KMS-11 (cell line): ENCODE results near the gene MMP28.

Experiments
- H2AFZ ChIP-seq: fragments of 200-600 bp; sonication (generic); 2 replicates; pipeline ENCODE4 v1.6.1; 2016; ENCODE audit warnings: antibody characterized with exemption, mixed run types, low read depth
- H3K27ac ChIP-seq: fragments of 200-600 bp; sonication (generic); 2 replicates; pipeline ENCODE4 v1.6.1; 2016; ENCODE audit warnings: mild to moderate bottlenecking, mixed run types
- H3K27me3 ChIP-seq: fragments of 200-600 bp; sonication (generic); 2 replicates; pipeline ENCODE4 v1.6.1; 2017; ENCODE audit warnings: mild to moderate bottlenecking, low read depth, mixed run types, moderate library complexity; ENCODE audit not compliant: insufficient read depth
- H3K36me3 ChIP-seq: fragments of 200-600 bp; sonication (generic); 2 replicates; pipeline ENCODE4 v1.6.1; 2017; ENCODE audit warnings: mild to moderate bottlenecking, mixed run types; ENCODE audit not compliant: insufficient read depth
- H3K4me1 ChIP-seq: fragments of 200-600 bp; sonication (generic); 2 replicates; pipeline ENCODE4 v1.6.1; 2016; ENCODE audit warnings: mild to moderate bottlenecking, low read depth, mixed run types; ENCODE audit not compliant: poor library complexity, severe bottlenecking
- H3K4me2 ChIP-seq: fragments of 200-600 bp; sonication (generic); 2 replicates; pipeline ENCODE4 v1.7.0; 2016; ENCODE audit warnings: mild to moderate bottlenecking, mixed run types
- H3K4me3 ChIP-seq: fragments of 200-600 bp; sonication (generic); IDR thresholded peaks from 2 replicates; pipeline ENCODE4 v1.6.1; 2017; ENCODE audit warnings: low read depth, low read length, mixed read lengths; ENCODE audit not compliant: insufficient read depth
- H3K79me2 ChIP-seq: fragments of 200-600 bp; sonication (generic); 2 replicates; pipeline ENCODE4 v1.6.1; 2016; ENCODE audit warnings: low read depth, mixed run types; ENCODE audit not compliant: insufficient read depth
- H3K9ac ChIP-seq: fragments of 200-600 bp; sonication (generic); 2 replicates; pipeline ENCODE4 v1.6.1; 2016; ENCODE audit warnings: mild to moderate bottlenecking, mixed run types
- H4K20me1 ChIP-seq: fragments of 200-600 bp; sonication (generic); 2 replicates; pipeline ENCODE4 v1.6.1; 2016; ENCODE audit warnings: mild to moderate bottlenecking, mixed run types; ENCODE audit not compliant: insufficient read depth
- TF ChIP-seq, protein P1 (sequence below): fragments of 200-600 bp; sonication (generic); conservative IDR thresholded peaks from 2 replicates; pipeline ENCODE4 v1.6.1; 2017; ENCODE audit warnings: low read depth, mild to moderate bottlenecking, antibody characterized with exemption, low read length, moderate library complexity, mixed read lengths

The MMP28 gene

DNA sequence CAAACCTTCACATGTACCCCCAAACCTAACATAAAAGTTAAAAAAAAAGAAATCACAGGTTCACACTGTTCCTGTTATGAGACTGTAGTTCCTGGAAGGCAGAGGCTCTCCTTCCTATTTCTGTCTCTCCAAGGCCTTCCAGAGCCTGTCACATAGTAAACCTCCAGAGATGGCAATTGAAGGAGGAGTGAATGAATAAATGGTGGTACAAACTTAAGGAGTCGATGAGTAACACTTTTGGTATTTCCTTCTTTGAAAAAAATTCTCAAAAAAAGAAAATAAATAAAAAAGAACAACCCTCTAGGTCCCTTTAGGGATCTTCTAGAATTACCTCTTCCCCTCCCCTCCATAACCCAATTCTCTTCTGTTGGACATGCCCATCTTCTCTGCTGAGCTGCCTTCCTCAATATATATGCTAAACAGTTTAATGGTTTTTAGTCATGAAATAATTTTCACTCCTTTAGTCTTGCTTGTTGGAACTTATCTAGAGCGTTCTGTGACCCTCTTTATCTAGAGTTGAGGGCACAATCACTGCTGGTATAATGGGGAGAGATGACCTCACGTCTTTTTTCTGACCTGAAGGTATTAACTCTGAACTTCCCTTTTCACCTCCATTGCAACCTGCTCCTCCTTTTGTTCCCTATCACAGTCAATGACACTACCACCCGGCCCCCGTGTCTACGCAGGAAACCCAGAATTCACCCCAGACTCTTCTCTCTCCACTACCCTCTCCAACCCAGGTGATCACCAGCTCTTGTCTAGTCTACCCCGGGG, 12.1 kb upstream of the MMP28 start:
- H3K27me3 ChIP-seq = no peaks in the 10 kb centered on the region
- H3K4me1 ChIP-seq = peaks cover 35% of the 10 kb centered on the region
- peaks cover 33% of the 10 kb centered on the region for H3K79me2 ChIP-seq
- no peak overlapping the region for H3K27ac ChIP-seq
- TF ChIP-seq, protein P1, sequence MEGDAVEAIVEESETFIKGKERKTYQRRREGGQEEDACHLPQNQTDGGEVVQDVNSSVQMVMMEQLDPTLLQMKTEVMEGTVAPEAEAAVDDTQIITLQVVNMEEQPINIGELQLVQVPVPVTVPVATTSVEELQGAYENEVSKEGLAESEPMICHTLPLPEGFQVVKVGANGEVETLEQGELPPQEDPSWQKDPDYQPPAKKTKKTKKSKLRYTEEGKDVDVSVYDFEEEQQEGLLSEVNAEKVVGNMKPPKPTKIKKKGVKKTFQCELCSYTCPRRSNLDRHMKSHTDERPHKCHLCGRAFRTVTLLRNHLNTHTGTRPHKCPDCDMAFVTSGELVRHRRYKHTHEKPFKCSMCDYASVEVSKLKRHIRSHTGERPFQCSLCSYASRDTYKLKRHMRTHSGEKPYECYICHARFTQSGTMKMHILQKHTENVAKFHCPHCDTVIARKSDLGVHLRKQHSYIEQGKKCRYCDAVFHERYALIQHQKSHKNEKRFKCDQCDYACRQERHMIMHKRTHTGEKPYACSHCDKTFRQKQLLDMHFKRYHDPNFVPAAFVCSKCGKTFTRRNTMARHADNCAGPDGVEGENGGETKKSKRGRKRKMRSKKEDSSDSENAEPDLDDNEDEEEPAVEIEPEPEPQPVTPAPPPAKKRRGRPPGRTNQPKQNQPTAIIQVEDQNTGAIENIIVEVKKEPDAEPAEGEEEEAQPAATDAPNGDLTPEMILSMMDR = no peak
- H3K4me2 ChIP-seq = no peak overlapping the region; the same call in 1 of the 2 replicates
- no peak overlapping the region for H3K9ac ChIP-seq
- H4K20me1 ChIP-seq = peaks cover 18% of the 10 kb centered on the region
- no peak overlapping the region for H3K4me3 ChIP-seq
- H3K36me3 ChIP-seq = no peaks in the 10 kb centered on the region
- H2AFZ ChIP-seq = no peak overlapping the region

DNA sequence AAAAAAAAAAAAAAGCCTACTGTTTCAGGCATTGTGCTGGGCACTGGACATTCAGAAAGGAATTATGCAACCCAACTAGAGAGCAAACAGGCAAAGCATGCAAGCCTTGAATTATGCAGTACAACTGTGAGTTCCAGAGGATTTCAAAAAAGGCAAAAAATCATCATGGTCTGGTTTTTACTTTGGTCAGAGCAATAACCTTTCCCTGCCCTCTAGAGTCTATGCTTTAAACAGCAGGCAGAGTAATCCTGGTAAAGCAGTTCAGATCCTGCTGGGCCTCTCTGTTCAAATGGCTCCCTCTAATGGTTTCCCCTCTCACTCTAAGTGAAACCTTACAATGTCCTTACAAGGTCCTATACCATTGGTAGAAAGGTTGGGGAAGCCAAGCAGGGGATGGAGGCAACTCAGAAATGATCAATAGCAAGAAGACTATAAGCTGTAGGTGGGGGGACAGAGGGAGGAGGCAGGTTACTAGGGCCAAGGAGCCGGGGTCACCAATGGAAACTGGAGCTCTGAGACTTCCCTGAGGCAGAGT, 9.3 kb upstream of the MMP28 start:
- Histone ChIP-seq H3K4me1 (peaks cover 15% of the 10 kb centered on the region), H3K9ac (no peak overlapping the region), H3K79me2 (peaks cover 5% of the 10 kb centered on the region), H2AFZ (peak overlapping the region; percentile 19; the same call in 1 of the 2 replicates), H3K27ac (no peak overlapping the region), H4K20me1 (no peaks in the 10 kb centered on the region), H3K36me3 (no peaks in the 10 kb centered on the region), H3K4me2 (no peak overlapping the region), H3K4me3 (no peak overlapping the region), H3K27me3 (no peaks in the 10 kb centered on the region)
- TF ChIP-seq, protein P1 = peak; percentile 69

DNA sequence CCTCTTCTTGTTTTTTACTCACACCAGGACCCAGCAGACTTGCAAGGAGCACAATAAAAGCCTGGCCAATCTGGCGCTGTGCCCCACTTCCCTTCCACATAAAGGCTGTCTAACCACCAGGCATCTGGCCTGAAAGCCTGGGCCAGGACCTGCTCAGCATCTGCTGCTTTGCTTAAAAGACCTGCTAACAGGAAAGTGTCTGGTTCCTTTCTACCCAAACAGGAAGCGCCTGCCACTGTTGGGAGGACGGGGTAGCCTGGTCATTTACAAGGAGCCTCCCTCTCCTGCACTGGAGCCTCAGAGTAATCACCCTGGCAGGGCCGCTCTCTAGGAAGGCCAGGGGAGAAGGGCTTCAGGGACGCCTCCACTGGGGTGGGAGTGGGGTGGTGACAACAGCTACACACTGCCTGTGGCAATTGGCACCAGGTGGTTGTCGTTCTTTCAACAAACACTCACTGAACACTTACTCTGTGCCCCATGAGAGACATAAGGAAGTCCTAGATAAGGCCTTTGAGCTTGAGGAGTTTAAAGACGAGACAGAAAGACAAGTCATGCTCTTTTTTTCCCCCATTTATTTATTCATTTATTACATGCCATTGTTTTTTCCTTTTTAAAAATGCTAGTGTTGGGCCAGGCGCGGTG, 6.3 kb upstream of the MMP28 start:
- Histone ChIP-seq H3K4me1 (peaks cover 5% of the 10 kb centered on the region), H3K79me2 (no peaks in the 10 kb centered on the region), H3K9ac (no peak overlapping the region), H4K20me1 (no peaks in the 10 kb centered on the region), H3K36me3 (no peaks in the 10 kb centered on the region), H3K4me3 (no peak overlapping the region), H2AFZ (no peak overlapping the region), H3K27ac (no peak overlapping the region), H3K27me3 (peaks cover 11% of the 10 kb centered on the region; the same call in 1 of the 2 replicates), H3K4me2 (no peak overlapping the region)
- TF ChIP-seq, protein P1 = no peak

DNA sequence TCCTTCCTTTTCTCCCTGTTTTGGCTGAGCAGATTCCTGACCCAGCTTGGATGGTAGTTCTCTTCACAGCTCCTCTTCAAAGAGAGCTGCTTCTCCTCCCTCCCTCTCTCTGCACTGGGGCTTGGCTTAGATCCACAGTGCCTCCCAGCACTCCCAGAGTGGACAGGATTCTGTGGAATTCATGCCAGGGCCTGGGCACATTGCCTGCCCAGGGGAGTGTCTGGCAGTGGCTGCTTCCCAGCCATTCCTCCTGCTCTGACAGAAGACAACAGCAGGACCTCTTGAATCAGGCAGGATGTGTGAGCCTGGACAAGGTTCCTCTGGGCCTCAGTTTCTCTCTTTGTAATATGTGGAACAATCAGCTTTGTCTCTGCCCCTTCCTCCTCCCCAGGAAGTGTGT, 4.5 kb upstream of the MMP28 start:
- H3K4me2 ChIP-seq = no peak overlapping the region
- H3K27me3 ChIP-seq = peaks cover 15% of the 10 kb centered on the region; the same call in 1 of the 2 replicates
- no peak overlapping the region for H3K4me3 ChIP-seq
- peaks cover 5% of the 10 kb centered on the region for H3K4me1 ChIP-seq
- no peaks in the 10 kb centered on the region for H3K36me3 ChIP-seq
- H4K20me1 ChIP-seq = no peaks in the 10 kb centered on the region
- H3K79me2 ChIP-seq = no peaks in the 10 kb centered on the region
- H3K27ac ChIP-seq = no peak overlapping the region
- TF ChIP-seq, protein P1 = no peak
- H3K9ac ChIP-seq = no peak overlapping the region
- no peak overlapping the region for H2AFZ ChIP-seq
